K562 (cell line): ENCODE measurements around the gene TAF3. TPM values are rescaled to one million over a fixed set of nuclear protein-coding genes. Genes with fewer than 3 reads are reported as not detected.
A peak's percentile ranks its signal among the peaks of the same experiment; 100 is the strongest.

ENCODE experiments used
- ATAC-seq: fragments of 200-7000 bp; cut with Tn5 transposase; 3 replicates; pipeline ENCODE4 v1.9.1; 2020; ENCODE audit warnings: moderate library complexity
- BruUV-seq: library from RNA; stranded (reverse); fragments of 400-500 nt; replicated peaks from 2 replicates; lab custom pipeline; 2021; lab: Mats Ljungman, UMichigan
- CTCF ChIA-PET: fragments of 300-600 bp; formaldehyde crosslinking; extraction: SDS; loops from one replicate; lab custom pipeline; 2021; ENCODE audit warnings: low intra/inter-chr PET ratio; lab: Yijun Ruan, JAX
- POLR2A ChIA-PET: fragments of 300-600, 350-650 bp; sonication (Branson Sonifier 250); formaldehyde crosslinking; extraction: SDS; loops from one replicate; lab custom pipeline; 2021; ENCODE audit warnings: antibody characterized with exemption, inconsistent platforms; lab: Yijun Ruan, JAX
- DNase-seq, 4 experiments: peaks; one replicate each; pipeline versions ENCODE4 v3.0.0 to v3.0.0-alpha.2; 2011 to 2018; ENCODE audit warnings: low spot score in 3 of 4, mixed read lengths in 3 of 4; ENCODE audit errors: extremely low read depth in 1 of 4
- FAIRE-seq: peaks from 2 replicates; lab custom pipeline; 2011; peaks lifted over from hg19 to GRCh38; lab: Jason Lieb, UNC
- H2AFZ ChIP-seq: 2 replicates; pipeline ENCODE4 v1.6.0; 2011; ENCODE audit warnings: low read depth, low read length, control low read depth, inconsistent platforms
- H3K27ac ChIP-seq: fragments of 200-600 bp; 3 replicates; pipeline ENCODE4 v1.8.0; 2011; ENCODE audit warnings: low read depth, mild to moderate bottlenecking, control low read depth, inconsistent platforms, low read length, moderate library complexity, mixed read lengths; ENCODE audit errors: extremely low read depth
- H3K27me3 ChIP-seq, 2 experiments: fragments of 300-600 bp in 1 of 2; 2 replicates in 1 of 2; 3 replicates in 1 of 2; pipeline versions ENCODE4 v1.6.0 to v1.8.0; 2011; ENCODE audit warnings: inconsistent platforms in 2 of 2, low read length in 2 of 2, mild to moderate bottlenecking in 1 of 2, mixed read lengths in 1 of 2, moderate library complexity in 1 of 2; ENCODE audit not compliant: control insufficient read depth in 2 of 2, insufficient read depth in 2 of 2
- H3K36me3 ChIP-seq: fragments of 300-600 bp; 3 replicates; pipeline ENCODE4 v1.8.0; 2011; ENCODE audit warnings: mild to moderate bottlenecking, low read length, inconsistent platforms; ENCODE audit not compliant: control insufficient read depth, insufficient read depth
- H3K4me1 ChIP-seq, 2 experiments: fragments of 200-600 bp in 1 of 2; replicated peaks in 1 of 2; 2 replicates in 1 of 2; 3 replicates in 1 of 2; pipeline versions ENCODE4 v1.5.1 to v1.8.0; 2011; ENCODE audit warnings: inconsistent platforms in 2 of 2, low read length in 2 of 2, mild to moderate bottlenecking in 1 of 2, mixed read lengths in 1 of 2, moderate library complexity in 1 of 2; ENCODE audit not compliant: control insufficient read depth in 2 of 2, insufficient read depth in 2 of 2
- H3K4me2 ChIP-seq: 2 replicates; pipeline ENCODE4 v1.6.1; 2011; ENCODE audit warnings: low read length, control low read depth, inconsistent platforms, mixed read lengths; ENCODE audit not compliant: insufficient read depth
- H3K4me3 ChIP-seq: fragments of 200-600 bp; sonication (generic), shearing (Covaris generic); 2 replicates; pipeline ENCODE4 v1.5.1; 2016; ENCODE audit warnings: control low read depth, inconsistent platforms
- H3K79me2 ChIP-seq: fragments of 200-600 bp; 3 replicates; pipeline ENCODE4 v1.8.0; 2011; ENCODE audit warnings: low read length, inconsistent platforms; ENCODE audit not compliant: control insufficient read depth, insufficient read depth
- H3K9ac ChIP-seq, 2 experiments: 2 replicates each; pipeline versions ENCODE4 v1.6.0 to v1.6.1; 2011; ENCODE audit warnings: low read depth in 2 of 2, low read length in 2 of 2, control low read depth in 1 of 2, inconsistent platforms in 1 of 2, mild to moderate bottlenecking in 1 of 2, mixed read lengths in 1 of 2; ENCODE audit not compliant: insufficient read depth in 1 of 2
- H3K9me1 ChIP-seq: one replicate; pipeline ENCODE4 v1.6.0; 2011; ENCODE audit warnings: inconsistent platforms, mild to moderate bottlenecking, low read length, moderate library complexity; ENCODE audit not compliant: control insufficient read depth, insufficient read depth
- H3K9me3 ChIP-seq: replicated peaks from 2 replicates; pipeline ENCODE4 v1.5.1; 2011; ENCODE audit warnings: low read depth, low read length, inconsistent platforms; ENCODE audit not compliant: control insufficient read depth, insufficient read depth
- H4K20me1 ChIP-seq: replicated peaks from 2 replicates; pipeline ENCODE4 v1.6.1; 2011; ENCODE audit warnings: low read length, inconsistent platforms, mixed read lengths; ENCODE audit not compliant: control insufficient read depth, insufficient read depth
- CBX8 ChIP-seq: fragments of 200-600 bp; sonication (generic); IDR thresholded peaks from 2 replicates; pipeline ENCODE4 v1.6.1; 2012; ENCODE audit warnings: borderline replicate concordance, mixed run types, low read depth, mild to moderate bottlenecking, moderate library complexity, mixed read lengths, low read length, control low read depth, inconsistent platforms; ENCODE audit not compliant: poor library complexity, severe bottlenecking; ENCODE audit errors: extremely low read depth
- CREB5 ChIP-seq: fragments of 250-450 bp; sonication (Bioruptor Pico); IDR thresholded peaks from 2 replicates; pipeline ENCODE4 v1.5.0; 2020; ENCODE audit warnings: mild to moderate bottlenecking
- WGBS: fragments of 100-300 bp; shearing (Covaris generic); methylation state at CpG from one replicate; pipeline ENCODE4 v1.1.6; 2016; ENCODE audit warnings: low coverage, mixed read lengths; ENCODE audit not compliant: insufficient coverage; ENCODE audit errors: missing lambda C conversion rate; 5-methylcytosine and 5-hydroxymethylcytosine counted together
- in situ Hi-C: fragments of 300-500 bp; cut with MboI; formaldehyde crosslinking; loops from 4 replicates; pipeline ENCODE4 v1.15.0; 2018; ENCODE audit warnings: inconsistent platforms, mixed read lengths
- intact Hi-C: fragments of 100-400 bp; cut with micrococcal nuclease; formaldehyde crosslinking; loops from 2 replicates; pipeline ENCODE4 v1.14.2; 2022
- polyA plus RNA-seq, 8 experiments: library from polyadenylated mRNA; depleted of rRNA in 4 of 8; stranded (reverse) in 5 of 8; unstranded in 3 of 8; fragments of >200 nt; fragmentation: Nextera tagmentation in 2 of 8; fragmentation: Illumina TruSeq in 1 of 8; extraction: Ambion mirVana in 2 of 8; extraction: Trizol in 1 of 8; gene quantifications; 2 replicates each; pipeline versions ENCODE4 v1.2.1 to v1.2.3, GENCODE V29; 2011 to 2014; ENCODE audit warnings: inconsistent platforms in 1 of 8, missing spikeins in 1 of 8
- total RNA-seq, 7 experiments: library from RNA; depleted of rRNA in 6 of 7; stranded (reverse); fragments of >200 nt in 6 of 7; fragmentation: Illumina TruSeq in 2 of 7; extraction: Trizol in 2 of 7; gene quantifications; 2 replicates each; pipeline versions ENCODE4 v1.2.1 to v1.2.3, GENCODE V29; 2011 to 2021; ENCODE audit warnings: low replicate concordance in 1 of 7

TAF3 gene
- total and polyA plus RNA-seq, 9 of the 15 experiments (the other 6 are each of a cell fraction or from before 2014, with no cell fraction given), result 1.5 to 9.9 (median 4.1) TPM

- WGBS, result 6% methylated on average over 16 of the region's 16 CpGs
- no peaks in the 10 kb centered on the region for H3K79me2 ChIP-seq
- H3K27ac ChIP-seq, result no peak overlapping the region
- peak; percentile 28 for TF ChIP-seq CBX8
- no peak for TF ChIP-seq CREB5 (CRISPR knock-in tag)
- no peaks in the 10 kb centered on the region for H3K9me3 ChIP-seq
- no peaks in the 10 kb centered on the region for H3K9me1 ChIP-seq
- in situ Hi-C loops (no loop called here), intact Hi-C loops (no loop called here)
- H3K4me2 ChIP-seq, result no peak overlapping the region
- CTCF ChIA-PET, result no interaction called here
- H3K4me1 ChIP-seq, result peaks cover 0 to 8% of the 10 kb centered on the region in 2 experiments; a peak in 2 of 5 replicates
- no peak overlapping the region for H2AFZ ChIP-seq
- FAIRE-seq (no peak), ATAC-seq (no peak), DNase-seq (no peak)
- H3K9ac ChIP-seq, result no peak overlapping the region
- BruUV-seq, result no TSS peak
- POLR2A ChIA-PET, result interaction anchor here (0.6 to 0.8 kb wide), 3 partner anchors 22 to 346 kb away, joined by 3 to 4 read pairs (median 3); no protein-coding TSS in a partner anchor
- no peaks in the 10 kb centered on the region for H4K20me1 ChIP-seq
- H3K36me3 ChIP-seq, result no peaks in the 10 kb centered on the region
- peaks cover 42 to 66% of the 10 kb centered on the region in 2 experiments for H3K27me3 ChIP-seq
- no peak overlapping the region for H3K4me3 ChIP-seq
Measured at GRCh38 chr10:8059191-8059936, 241.1 kb downstream of the TAF3 start.
